ENCODE measurements around the gene OAS2. TPM values are rescaled to one million over a fixed set of nuclear protein-coding genes. Genes with fewer than 3 reads are reported as not detected.

OAS2 gene
- total and polyA plus RNA-seq, 10 of the 15 experiments (the other 5 are each of a cell fraction or from before 2014, with no cell fraction given), result 32.4 to 290 (median 90.2) TPM

DNA sequence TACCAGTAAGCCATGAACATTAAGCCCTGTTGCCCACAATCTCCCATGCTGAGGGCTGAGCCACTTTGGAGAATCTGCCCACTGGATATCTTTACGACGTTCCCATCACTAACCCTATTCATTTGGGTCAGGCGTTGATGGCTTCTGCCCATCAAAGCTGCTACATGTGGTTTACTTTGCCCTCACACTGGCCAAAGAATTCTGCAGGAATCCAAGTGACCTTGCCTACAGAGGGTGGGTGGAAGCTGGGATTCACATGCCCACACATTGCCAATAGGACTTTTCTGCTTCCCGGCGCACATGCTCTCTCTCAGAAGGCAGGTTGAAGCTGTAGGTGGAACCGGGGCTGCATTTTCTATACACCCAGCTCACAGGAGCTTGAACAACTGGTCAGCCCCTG is 28.3 kb downstream of the OAS2 start (continued):
- no peak for TF ChIP-seq RCOR1 (conservative IDR thresholded peaks at IDR 0.05; ENCODE audit: low read depth, low read length)
- TF ChIP-seq, protein P1, sequence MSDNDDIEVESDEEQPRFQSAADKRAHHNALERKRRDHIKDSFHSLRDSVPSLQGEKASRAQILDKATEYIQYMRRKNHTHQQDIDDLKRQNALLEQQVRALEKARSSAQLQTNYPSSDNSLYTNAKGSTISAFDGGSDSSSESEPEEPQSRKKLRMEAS (IDR thresholded peaks at IDR 0.05; ENCODE audit: low read depth, low read length), result no peak
- no peak for TF ChIP-seq PKNOX1 (IDR thresholded peaks at IDR 0.05)
- TF ChIP-seq RBBP5 (conservative IDR thresholded peaks at IDR 0.05), result no peak
- TF ChIP-seq EGR1 (IDR thresholded peaks at IDR 0.05; ENCODE audit: borderline replicate concordance in 1 of 2, low read depth in 2 of 2, low read length in 2 of 2), result no peak
- TF ChIP-seq ATF2 (IDR thresholded peaks at IDR 0.05; ENCODE audit: low read length), result no peak
- TF ChIP-seq CHD4 (IDR thresholded peaks at IDR 0.05), result no peak
- no peak for TF ChIP-seq IKZF2 (IDR thresholded peaks at IDR 0.05)
- TF ChIP-seq USF2 (IDR thresholded peaks at IDR 0.05; ENCODE audit: borderline replicate concordance, low read depth, low read length), result no peak
- TF ChIP-seq HDAC6 (IDR thresholded peaks at IDR 0.05; ENCODE audit: unreplicated experiment), result no peak
- no peak for TF ChIP-seq ASH2L (IDR thresholded peaks at IDR 0.05; ENCODE audit: borderline replicate concordance, low read depth)
- no peak for TF ChIP-seq TAF1 (IDR thresholded peaks at IDR 0.05; ENCODE audit: borderline replicate concordance, low read depth, low read length)
